ENCODE measurements around the gene VWA3B. TPM values are rescaled to one million over a fixed set of nuclear protein-coding genes. Genes with fewer than 3 reads are reported as not detected.

The VWA3B gene
- total and polyA plus RNA-seq, 2 of the 4 experiments (the other 2 are of a cell fraction): not detected

DNA sequence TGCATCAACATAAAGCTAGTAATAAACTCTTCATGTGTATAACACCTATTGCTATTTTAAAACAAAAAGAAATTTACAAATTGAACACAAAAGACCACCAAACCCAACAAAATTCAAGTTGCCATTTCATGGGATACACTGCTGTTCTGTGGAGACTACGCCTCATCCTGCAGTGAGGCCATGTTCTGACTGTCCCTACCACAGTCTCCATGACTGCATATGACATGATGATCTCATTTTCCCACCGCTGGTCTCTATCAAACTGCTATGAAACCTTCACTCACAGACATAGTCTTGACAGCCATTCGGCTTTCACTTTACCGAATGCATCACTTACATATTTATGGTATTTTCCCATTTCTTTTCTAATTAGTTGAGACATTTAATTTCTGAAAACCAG lies 21.2 kb upstream of the VWA3B start:
- no peak overlapping the region for H2BK20ac ChIP-seq (ENCODE audit: low read depth, low read length)
- H3K23ac ChIP-seq (ENCODE audit: low read depth, low read length): no peak overlapping the region
- no CpG with 5 or more reads among the region's 4 CpGs for WGBS, 2 experiments (ENCODE audit: extremely low coverage in 2 of 2, insufficient read length in 1 of 2)
- H2BK5ac ChIP-seq (ENCODE audit: low read depth, low read length, poor library complexity, severe bottlenecking): no peak overlapping the region
- intact Hi-C loops (cut with micrococcal nuclease) (no loop called here), dilution Hi-C loops (cut with HindIII; ENCODE audit: low sequenced_read_pairs, unreplicated experiment) (no loop called here), in situ Hi-C loops (cut with MboI; ENCODE audit: low sequenced_read_pairs) (no loop called here)
- H3K27me3 ChIP-seq (ENCODE audit: control insufficient read depth, insufficient read depth, low read length): peaks cover 3% of the 10 kb centered on the region; the same call in 1 of the 2 replicates
- TF ChIP-seq, protein P1, sequence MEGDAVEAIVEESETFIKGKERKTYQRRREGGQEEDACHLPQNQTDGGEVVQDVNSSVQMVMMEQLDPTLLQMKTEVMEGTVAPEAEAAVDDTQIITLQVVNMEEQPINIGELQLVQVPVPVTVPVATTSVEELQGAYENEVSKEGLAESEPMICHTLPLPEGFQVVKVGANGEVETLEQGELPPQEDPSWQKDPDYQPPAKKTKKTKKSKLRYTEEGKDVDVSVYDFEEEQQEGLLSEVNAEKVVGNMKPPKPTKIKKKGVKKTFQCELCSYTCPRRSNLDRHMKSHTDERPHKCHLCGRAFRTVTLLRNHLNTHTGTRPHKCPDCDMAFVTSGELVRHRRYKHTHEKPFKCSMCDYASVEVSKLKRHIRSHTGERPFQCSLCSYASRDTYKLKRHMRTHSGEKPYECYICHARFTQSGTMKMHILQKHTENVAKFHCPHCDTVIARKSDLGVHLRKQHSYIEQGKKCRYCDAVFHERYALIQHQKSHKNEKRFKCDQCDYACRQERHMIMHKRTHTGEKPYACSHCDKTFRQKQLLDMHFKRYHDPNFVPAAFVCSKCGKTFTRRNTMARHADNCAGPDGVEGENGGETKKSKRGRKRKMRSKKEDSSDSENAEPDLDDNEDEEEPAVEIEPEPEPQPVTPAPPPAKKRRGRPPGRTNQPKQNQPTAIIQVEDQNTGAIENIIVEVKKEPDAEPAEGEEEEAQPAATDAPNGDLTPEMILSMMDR (conservative IDR thresholded peaks at IDR 0.05; ENCODE audit: low read depth, low read length): no peak
- TF ChIP-seq CHD1 (IDR thresholded peaks at IDR 0.05; ENCODE audit: low read depth, low read length) (no peak), MAZ (IDR thresholded peaks at IDR 0.05; ENCODE audit: borderline replicate concordance, low read depth, low read length) (no peak), RFX5 (IDR thresholded peaks at IDR 0.05; ENCODE audit: low read depth, low read length) (no peak), BHLHE40 (IDR thresholded peaks at IDR 0.05; ENCODE audit: low read depth, low read length) (no peak), CEBPB (IDR thresholded peaks at IDR 0.05; ENCODE audit: low read depth, low read length) (no peak), MAFK (IDR thresholded peaks at IDR 0.05; ENCODE audit: low read depth, low read length) (no peak), MXI1 (IDR thresholded peaks at IDR 0.05; ENCODE audit: borderline replicate concordance, low read depth, low read length) (no peak), USF2 (IDR thresholded peaks at IDR 0.05; ENCODE audit: low read depth, low read length) (no peak), RCOR1 (IDR thresholded peaks at IDR 0.05; ENCODE audit: insufficient replicate concordance, low read length) (no peak), SMC3 (IDR thresholded peaks at IDR 0.05; ENCODE audit: low read depth, low read length) (no peak), NFE2L2 (IDR thresholded peaks at IDR 0.05; ENCODE audit: low read depth, low read length) (no peak), RAD21 (IDR thresholded peaks at IDR 0.05; ENCODE audit: low read length) (no peak), POLR2A (IDR thresholded peaks at IDR 0.05; ENCODE audit: low read depth, low read length) (no peak)
- TF ChIP-seq, protein P2, sequence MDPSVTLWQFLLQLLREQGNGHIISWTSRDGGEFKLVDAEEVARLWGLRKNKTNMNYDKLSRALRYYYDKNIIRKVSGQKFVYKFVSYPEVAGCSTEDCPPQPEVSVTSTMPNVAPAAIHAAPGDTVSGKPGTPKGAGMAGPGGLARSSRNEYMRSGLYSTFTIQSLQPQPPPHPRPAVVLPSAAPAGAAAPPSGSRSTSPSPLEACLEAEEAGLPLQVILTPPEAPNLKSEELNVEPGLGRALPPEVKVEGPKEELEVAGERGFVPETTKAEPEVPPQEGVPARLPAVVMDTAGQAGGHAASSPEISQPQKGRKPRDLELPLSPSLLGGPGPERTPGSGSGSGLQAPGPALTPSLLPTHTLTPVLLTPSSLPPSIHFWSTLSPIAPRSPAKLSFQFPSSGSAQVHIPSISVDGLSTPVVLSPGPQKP (IDR thresholded peaks at IDR 0.05; ENCODE audit: borderline replicate concordance, low read depth, low read length): no peak
- ChIA-PET CTCF (no interaction called here), POLR2A (ENCODE audit: unreplicated experiment) (no interaction called here)
- no peak overlapping the region for H2BK15ac ChIP-seq (ENCODE audit: low read depth, low read length)
- no peak overlapping the region for H4K5ac ChIP-seq (ENCODE audit: low read depth, low read length)
- DNase-seq (no peak), ATAC-seq (ENCODE audit: low read depth) (no peak)
- H3K4me2 ChIP-seq (ENCODE audit: low read depth, low read length): no peak overlapping the region
- no peak overlapping the region for H2AK9ac ChIP-seq (replicated peaks; ENCODE audit: low read depth, low read length, poor library complexity)
- no peak overlapping the region for H3K4ac ChIP-seq (ENCODE audit: low read depth, low read length)
- no peak overlapping the region for H2AFZ ChIP-seq (replicated peaks; ENCODE audit: low read length, poor library complexity)
- no TSS peak for BruUV-seq (replicated peaks)
- no peaks in the 10 kb centered on the region for H3K36me3 ChIP-seq (ENCODE audit: control insufficient read depth, insufficient read depth, low read length)
- H4K20me1 ChIP-seq (ENCODE audit: insufficient read depth, low read length): no peaks in the 10 kb centered on the region
- no peak overlapping the region for H3K9ac ChIP-seq (ENCODE audit: low read depth, low read length)
- no peaks in the 10 kb centered on the region for H3K4me1 ChIP-seq (ENCODE audit: control insufficient read depth, insufficient read depth, low read length)
- no peak overlapping the region for H3K27ac ChIP-seq (ENCODE audit: insufficient read depth, low read length)
- no peak overlapping the region for H3K4me3 ChIP-seq (ENCODE audit: insufficient read depth, low read depth, low read length)
- H3K79me1 ChIP-seq (ENCODE audit: low read depth in 1 of 2, low read length in 2 of 2): no peaks in the 10 kb centered on the region
- no peak overlapping the region for H2AK5ac ChIP-seq (ENCODE audit: low read depth, low read length)
- H3K14ac ChIP-seq (replicated peaks; ENCODE audit: low read depth, low read length): no peak overlapping the region
- H4K91ac ChIP-seq (ENCODE audit: insufficient read depth, low read depth, low read length): no peak overlapping the region
- no peak overlapping the region for H4K8ac ChIP-seq (ENCODE audit: low read depth in 2 of 2, low read length in 2 of 2)
- no peaks in the 10 kb centered on the region for H3K9me3 ChIP-seq (ENCODE audit: control insufficient read depth, insufficient read depth, low read length)
- no peak overlapping the region for H2BK120ac ChIP-seq (ENCODE audit: low read depth, low read length)
- no peak overlapping the region for H3K56ac ChIP-seq (ENCODE audit: extremely low read depth, insufficient read depth, low read length)
- no peaks in the 10 kb centered on the region for H3K9me1 ChIP-seq (ENCODE audit: insufficient read depth, low read length)
- H3K18ac ChIP-seq (ENCODE audit: low read depth, low read length): no peak overlapping the region

Data from IMR-90 (cell line).